Stimulated activated CD8-positive, alpha-beta memory T cell treated with anti-CD3 and anti-CD28 coated beads, Interleukin-15, amount 100 ng/mL, for 1 hour (primary cell): ENCODE data around the gene ADCY3.

ENCODE experiments used
- DNase-seq: peaks from one replicate; pipeline ENCODE4 v3.0.0-alpha.2; 2020; ENCODE audit warnings: low read depth

ADCY3 gene

GRCh38 chr2:24925815-24926214 is 5.8 kb upstream of the ADCY3 start:
- DNase-seq: no peak

- no peak for DNase-seq
These were observed 4.7 kb upstream of the ADCY3 start for GRCh38 chr2:24924732-24925131.

DNA sequence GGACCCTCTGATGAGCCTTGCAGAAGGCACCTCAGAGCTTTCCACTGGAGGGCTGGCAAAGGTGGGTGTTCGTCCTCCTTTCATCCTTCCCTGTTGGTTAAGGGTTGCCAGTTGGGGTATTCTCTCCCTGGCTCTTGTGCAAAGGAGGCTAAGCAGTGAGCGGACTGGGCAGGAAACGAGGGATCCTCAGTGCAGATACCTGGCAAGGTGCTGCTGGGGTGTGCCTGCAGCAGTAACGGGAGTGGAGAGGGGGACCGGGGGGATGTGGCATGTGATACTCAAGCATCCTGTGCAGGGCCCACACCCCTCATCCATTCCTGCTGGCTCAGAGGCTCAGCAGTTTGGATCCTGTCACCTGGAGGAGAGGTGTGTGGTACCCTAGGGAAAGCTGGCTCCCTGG is 4.2 kb upstream of the ADCY3 start:
- no peak for DNase-seq

- no peak for DNase-seq
These were observed 3.1 kb upstream of the ADCY3 start for GRCh38 chr2:24923106-24923505.

DNA sequence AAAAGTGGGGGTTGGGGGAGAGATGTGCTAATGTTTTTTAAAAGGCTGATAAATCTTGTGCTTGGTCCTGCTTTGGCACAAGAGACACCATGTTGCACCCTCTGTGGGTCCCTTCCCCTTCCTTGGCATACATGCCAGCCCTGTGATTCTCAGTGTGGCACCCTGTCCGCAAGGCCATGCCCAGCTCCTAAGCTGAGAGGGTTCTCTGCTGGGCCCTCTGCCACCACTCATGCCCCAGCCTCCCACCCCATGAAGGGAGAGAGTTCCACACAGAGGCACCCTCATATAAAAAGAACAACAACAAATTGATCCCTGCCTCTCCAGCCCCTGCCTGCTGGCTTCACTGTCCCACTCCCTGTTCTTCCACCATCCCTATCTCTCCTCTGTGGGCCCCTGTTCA is 2.5 kb upstream of the ADCY3 start:
- DNase-seq: no peak

- no peak for DNase-seq
These were observed 888 bp upstream of the ADCY3 start for GRCh38 chr2:24920809-24921441.

GRCh38 chr2:24919506-24920097 is 435 bp downstream of the ADCY3 start:
- DNase-seq: no peak

DNA sequence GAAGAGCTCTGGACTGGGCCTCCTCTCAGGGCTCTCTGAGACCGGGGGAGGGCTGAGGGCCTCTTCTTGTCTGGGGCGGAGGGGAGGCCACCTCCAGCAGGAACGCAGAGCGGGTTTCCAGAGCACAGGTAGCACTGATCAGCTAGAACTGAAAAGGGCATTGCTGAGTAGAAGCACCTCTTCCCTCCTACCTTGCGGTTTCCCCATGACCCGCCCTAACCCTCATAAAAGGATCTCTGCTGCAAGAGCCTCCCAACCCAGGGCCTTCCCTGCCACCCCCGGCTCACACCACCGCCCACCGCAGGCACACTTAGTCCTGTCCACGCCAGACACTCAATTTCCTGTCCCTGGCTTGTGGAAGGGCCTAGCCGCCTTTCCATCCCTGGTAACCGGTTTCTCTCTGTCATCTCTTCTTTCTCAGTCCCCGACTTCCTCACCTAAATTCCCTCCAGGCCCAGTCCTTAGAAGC is 966 bp downstream of the ADCY3 start:
- DNase-seq: peak; percentile 20

DNA sequence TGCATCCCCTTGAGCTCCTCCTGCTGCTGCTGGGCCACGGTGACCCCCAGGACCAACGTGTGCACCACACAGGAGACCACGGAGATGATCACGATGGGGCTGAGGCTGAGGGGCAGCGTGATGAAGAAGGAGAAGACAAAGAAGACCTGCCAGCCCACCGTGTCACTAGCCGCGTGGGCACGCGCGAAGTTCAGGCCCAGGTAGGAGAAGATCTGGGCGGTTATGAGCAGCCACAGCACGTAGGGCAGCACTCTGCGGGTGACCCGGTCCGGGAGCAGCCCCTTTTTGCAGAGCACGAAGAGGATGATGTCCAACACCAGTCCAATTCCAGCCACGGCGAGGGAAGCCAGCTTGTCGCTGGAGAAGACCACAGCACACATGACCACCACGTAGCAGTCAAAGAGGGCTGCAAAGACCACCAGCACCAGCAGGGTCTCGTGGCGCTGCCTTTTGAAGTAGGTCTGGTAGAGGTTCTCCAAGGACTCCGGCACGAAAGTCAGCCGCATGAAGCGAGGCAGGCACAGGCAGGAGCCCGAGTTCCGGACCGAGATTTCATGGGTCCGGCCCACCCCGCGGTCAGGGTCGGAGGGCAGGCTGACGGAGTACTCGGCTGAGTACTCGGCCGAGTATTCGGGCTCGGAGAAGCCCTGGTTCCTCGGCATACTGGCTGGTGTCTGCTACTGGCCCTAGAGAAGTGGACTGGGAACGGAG is 1.6 kb downstream of the ADCY3 start:
- no peak for DNase-seq

DNA sequence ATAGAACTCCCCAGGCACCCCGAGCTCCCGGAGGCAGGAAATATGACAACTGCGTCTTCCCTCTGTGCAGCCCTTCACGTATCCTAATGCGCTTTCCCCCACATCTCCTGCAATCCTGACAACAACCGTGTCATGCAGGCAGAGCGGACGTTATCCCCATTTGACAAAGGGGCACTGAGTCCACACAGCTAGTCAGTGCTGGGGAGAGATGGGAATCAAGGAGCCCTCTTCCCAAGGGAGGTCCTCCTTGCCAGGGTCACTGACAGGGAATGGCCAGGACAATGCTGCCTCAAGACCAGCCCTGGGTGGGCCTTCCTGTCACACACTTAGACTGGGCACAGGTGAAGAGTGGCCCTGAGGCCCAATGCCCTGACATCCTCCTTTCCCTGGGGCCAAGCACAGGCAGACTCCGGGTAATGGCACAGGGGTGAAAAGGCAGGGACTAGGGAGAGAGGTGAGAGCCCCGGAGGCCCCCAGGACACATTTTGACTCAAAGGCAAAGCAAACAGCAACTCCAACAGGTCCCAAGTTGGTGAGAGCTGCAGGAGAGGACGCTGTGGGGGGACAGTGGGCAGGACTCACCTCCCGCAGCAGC is 2.2 kb downstream of the ADCY3 start:
- no peak for DNase-seq

DNA sequence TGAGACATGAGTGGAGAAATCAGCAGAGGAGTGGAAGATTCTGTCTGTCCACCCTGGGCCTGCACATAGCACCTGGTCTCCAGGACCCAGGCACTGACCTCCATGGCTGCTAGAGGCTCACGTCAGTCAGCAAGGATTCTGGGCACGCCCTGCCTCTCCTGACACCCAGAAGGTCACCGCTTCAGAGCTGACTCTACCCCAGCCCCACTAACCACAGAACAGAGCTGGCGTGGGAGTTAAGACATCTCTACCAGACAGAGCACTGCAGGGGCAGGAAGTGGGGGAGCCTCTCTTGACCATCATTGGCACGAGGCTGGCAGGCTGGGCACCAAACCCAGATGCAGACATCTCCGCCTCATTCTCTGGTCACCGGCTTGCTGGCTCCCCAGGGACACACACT is 3.0 kb downstream of the ADCY3 start:
- DNase-seq: no peak

DNA sequence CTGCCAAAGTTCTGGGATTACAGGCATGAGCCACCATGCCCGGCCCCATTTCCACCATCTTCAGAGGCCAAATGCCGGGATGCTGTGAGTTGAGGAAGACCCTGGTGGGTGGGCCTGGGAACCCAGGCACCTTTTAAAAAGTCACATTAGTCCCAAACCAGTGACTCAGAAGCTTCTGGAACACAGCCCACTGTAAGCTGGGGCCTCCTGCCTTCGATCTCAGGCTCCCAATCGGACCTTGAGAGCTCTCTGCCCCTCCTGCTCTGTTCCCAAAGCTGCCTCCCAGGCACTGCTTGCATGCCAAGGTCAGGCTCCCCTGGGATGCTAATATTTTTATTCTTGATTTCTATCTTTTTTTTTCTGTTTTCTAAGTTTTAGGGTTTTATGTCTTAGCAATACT is 4.2 kb downstream of the ADCY3 start:
- DNase-seq: no peak

DNA sequence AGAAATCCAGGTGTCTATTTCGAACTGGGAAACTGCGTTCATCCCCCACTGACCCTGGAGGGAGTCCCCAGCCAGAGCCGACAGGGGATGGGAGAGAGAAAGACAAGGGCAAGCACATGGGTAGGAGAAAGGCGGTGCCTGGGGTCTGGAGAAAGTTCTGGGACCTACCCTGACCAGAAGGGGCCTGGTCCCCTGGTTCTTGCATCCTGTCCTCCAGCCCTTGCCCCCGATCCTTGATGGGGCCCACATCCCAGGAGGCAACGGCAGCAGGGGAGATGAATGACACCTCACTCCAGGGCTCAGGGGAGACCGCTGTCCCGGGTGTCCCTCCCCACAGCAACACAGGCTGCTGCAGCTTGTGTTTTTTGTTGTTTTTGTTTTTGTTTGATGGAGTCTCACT is 4.9 kb downstream of the ADCY3 start:
- no peak for DNase-seq

GRCh38 chr2:24914713-24915112 is 5.3 kb downstream of the ADCY3 start:
- no peak for DNase-seq

DNA sequence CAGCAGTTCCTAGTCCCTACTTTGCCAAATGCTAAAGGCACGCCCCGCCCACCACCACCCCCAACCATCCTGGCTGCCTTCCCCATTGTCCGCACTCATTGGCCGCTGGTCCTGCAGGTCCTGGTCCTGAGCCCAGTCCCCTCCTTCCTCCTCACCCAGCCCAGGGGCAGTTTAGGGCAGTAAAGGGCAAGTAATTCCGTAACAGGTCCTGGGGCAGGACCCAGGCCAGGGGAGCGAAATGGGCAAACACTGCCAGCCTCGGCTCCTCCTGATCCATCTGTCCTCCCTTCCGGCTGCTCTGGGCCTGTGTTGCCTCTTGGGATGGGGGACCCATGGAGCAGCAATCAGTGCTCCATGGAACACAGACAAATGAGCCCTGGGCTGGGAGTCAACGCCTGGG is 6.1 kb downstream of the ADCY3 start:
- no peak for DNase-seq

DNA sequence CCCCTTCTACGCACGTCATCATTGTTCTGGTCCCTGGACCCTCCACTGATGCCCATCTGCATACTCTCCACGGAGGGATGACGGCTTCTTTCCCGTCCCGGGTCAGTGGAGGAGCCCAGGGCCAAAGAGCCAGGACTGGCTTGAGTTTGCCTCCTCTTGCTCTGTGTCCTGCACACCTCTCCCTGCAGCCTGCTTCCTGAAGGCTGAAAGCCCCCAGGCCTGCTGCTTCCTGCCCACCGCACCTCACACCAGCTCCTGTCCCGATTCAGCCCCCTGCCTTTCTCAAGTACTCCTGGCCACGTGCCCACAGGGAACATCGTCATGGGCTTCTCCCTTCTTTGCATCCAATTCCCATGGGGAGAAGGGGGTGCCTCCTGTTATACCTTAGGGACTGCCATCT is 7.1 kb downstream of the ADCY3 start:
- no peak for DNase-seq

GRCh38 chr2:24912523-24912922 is 7.5 kb downstream of the ADCY3 start:
- DNase-seq: no peak

DNA sequence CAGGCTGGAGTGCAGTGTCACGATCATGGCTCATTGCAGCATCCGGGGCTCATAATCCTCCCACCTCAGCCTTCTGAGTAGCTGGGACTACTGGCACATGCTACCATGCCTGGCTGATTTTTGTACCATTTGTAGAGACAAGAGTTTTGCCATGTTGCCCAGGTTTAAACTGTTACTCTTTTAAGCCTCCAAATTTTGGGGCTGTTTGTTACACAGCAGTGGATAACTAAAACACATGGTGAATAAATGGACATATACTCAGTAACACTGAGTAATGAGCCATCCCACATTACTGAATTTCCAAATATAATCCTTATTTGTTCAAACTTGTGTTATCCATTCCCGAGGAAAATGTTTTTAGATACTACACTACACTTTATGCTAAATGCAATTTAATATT is 9.8 kb downstream of the ADCY3 start:
- no peak for DNase-seq

GRCh38 chr2:24909555-24910177 is 10.4 kb downstream of the ADCY3 start:
- DNase-seq: no peak

- no peak for DNase-seq
These were observed 11.6 kb downstream of the ADCY3 start for GRCh38 chr2:24908461-24908901.

- DNase-seq: no peak
These were observed 12.9 kb downstream of the ADCY3 start for GRCh38 chr2:24907116-24907515.

GRCh38 chr2:24906466-24906865 is 13.6 kb downstream of the ADCY3 start:
- DNase-seq: no peak
